Neural cell (in vitro differentiated cells): ENCODE measurements around the gene COMTD1.
"Not testable (repeated sequence)": the region's sequence is repeated elsewhere in the genome, so short reads cannot be mapped to it uniquely, and the experiment has no call there.

Source experiments
- CTCF ChIP-seq: fragments of 450-650 bp; IDR thresholded peaks from 2 replicates; pipeline ENCODE4 v1.5.1; 2014; ENCODE audit warnings: antibody characterized with exemption, mild to moderate bottlenecking, moderate library complexity; ENCODE audit not compliant: poor library complexity, severe bottlenecking
- EP300 ChIP-seq: fragments of 450-650 bp; conservative IDR thresholded peaks from 2 replicates; pipeline ENCODE4 v1.6.1; 2014; ENCODE audit warnings: antibody characterized with exemption, mild to moderate bottlenecking, moderate library complexity; ENCODE audit not compliant: poor library complexity, severe bottlenecking
- MXI1 ChIP-seq: fragments of 450-650 bp; conservative IDR thresholded peaks from 2 replicates; pipeline ENCODE4 v1.6.1; 2014; ENCODE audit warnings: antibody characterized with exemption, mild to moderate bottlenecking; ENCODE audit not compliant: poor library complexity, severe bottlenecking
- POLR2AphosphoS5 ChIP-seq: IDR thresholded peaks from 2 replicates; pipeline ENCODE4 v1.6.1; 2012
- RAD21 ChIP-seq: fragments of 450-650 bp; conservative IDR thresholded peaks from 2 replicates; pipeline ENCODE4 v1.6.1; 2014; ENCODE audit warnings: antibody characterized with exemption, mild to moderate bottlenecking, moderate library complexity
- TAF1 ChIP-seq: IDR thresholded peaks from 2 replicates; pipeline ENCODE4 v1.6.1; 2012; ENCODE audit warnings: low read depth

GRCh38 chr10:75206638-75207037 is 29.1 kb downstream of the COMTD1 start:
- TF ChIP-seq CTCF, MXI1, TAF1, RAD21, POLR2AphosphoS5, EP300: not testable (repeated sequence)
